NCI-H1694 (cell line): ENCODE results near the gene REXO5.
"Not testable (repeated sequence)": the region's sequence is repeated elsewhere in the genome, so short reads cannot be mapped to it uniquely, and the experiment has no call there.

Experiments used
- DNase-seq: peaks from one replicate; lab custom pipeline; 2025; lab: John Stamatoyannopoulos, UW

The REXO5 gene

DNA sequence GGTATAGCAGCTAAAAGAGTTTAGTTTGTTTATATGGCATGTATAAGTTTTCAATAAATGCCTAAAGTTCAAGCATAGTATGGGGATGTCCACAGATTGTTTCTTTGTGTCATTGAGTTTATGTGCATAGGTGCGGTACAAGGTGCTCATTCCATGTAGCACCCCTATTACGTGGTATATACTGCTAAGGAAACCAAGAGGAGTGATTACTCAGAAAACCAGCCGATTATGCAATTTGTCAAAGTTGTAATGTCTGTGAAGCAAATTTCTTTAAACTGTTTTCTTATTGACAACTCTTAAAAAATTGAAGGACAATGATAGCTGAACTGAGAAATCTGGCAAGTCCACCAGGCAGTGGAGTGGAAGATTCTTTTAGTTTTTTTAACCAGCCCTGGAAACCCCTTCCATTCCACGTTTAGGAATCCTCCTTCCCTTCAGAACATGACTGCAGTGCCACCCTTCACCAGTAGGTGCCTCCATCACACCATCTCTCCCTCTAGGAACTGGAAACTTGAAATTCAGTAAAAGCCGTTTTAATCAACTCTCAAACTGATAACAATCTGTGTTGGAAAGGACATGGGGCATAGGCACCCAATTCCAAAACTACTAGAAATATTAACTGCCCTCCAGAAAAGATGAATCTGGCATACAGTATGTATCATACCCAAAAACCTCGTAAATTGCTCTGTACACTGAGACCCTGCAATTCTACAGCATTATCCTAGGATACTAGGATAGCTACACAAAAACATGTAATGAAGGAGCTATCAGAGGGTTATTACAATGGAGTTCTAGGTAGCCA, 43.5 kb downstream of the REXO5 start:
- peak; percentile 31 for DNase-seq

DNA sequence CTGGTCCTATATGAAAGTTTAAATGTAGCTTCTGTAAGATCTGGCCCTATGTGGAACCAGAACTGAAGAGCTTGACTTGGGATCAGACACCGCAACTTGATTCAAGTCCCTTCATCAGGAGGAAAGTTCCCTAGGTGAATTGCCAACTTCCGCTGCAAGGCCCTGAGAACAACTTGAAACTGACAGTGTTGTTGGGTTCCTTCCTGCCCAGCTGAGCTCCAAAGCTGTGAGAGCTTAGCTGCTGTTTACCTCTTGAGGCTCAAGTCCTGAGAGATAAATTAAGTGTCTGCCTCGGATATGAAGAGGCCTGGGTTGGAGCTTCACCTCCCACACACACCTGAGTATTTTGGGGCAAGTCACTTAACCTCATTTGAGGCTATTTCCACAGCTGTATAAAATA, 44.7 kb downstream of the REXO5 start:
- no peak for DNase-seq

DNA sequence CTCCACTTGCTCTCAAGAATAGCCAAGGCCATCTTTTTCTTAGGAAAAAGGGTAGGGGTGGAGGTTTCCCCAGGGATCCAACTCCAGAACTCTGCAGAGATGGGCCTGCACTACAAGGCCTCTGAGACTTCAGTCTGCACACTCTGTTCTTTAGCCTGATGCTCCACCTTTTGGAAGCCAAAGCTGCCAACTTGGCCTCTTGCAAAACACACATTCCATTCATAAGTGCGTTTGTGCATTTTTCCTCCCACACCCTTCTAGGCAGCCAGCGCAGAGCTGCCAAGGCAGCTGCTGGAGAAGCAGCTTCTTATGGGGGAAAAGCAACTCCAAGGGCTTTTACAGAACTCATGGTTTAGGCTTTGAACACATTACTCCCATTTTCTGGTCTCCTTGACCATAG, 45.3 kb downstream of the REXO5 start:
- DNase-seq: no peak

DNA sequence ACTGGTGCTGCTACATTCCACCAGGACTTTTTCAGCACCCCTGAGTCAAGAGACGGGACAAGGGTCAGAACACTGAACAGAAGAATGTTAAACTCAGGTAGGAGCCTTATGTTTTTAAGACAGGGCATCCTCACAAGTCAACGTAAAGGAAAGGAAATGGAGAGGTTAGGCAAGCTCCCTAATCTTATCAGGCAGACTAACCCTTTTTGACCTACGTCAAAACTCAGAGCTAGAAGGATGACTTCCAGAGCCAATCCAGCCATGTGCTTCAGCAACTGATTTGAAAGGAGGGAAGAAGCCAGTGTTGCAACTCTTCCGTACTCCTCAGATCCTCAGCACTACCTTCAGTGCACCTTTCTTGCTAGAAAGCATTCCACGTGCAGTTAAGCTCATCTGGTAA, 46.8 kb downstream of the REXO5 start:
- no peak for DNase-seq

DNA sequence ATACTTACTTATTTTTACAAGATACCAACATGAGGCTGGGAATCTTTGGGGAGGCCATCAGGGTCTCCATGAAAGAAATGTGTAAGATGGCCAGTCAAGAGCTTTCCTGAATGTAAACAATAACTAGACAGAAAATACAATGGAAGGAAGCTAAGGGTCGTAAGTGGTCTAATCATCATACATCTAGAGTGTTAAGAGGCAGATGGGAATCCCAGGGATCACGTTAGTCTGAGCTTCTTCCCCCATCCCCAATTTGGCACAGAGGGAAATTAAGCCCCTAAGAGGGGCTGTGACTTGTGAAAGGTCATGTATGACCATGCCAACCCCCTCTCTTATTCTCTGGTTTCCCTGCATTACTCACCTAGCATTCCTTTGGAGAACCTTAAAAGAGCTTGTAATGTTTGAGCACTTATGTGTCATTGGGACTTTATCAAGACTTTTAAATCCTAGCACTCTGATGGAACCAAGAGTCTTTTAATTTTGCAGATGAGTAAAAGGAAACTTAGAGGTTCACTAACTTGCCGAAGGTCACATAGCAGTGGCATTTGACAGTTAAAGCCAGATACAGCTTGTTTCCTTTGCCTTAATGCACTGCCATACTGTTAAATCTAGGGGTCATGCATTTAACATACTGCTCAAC, 47.8 kb downstream of the REXO5 start:
- no peak for DNase-seq

DNA sequence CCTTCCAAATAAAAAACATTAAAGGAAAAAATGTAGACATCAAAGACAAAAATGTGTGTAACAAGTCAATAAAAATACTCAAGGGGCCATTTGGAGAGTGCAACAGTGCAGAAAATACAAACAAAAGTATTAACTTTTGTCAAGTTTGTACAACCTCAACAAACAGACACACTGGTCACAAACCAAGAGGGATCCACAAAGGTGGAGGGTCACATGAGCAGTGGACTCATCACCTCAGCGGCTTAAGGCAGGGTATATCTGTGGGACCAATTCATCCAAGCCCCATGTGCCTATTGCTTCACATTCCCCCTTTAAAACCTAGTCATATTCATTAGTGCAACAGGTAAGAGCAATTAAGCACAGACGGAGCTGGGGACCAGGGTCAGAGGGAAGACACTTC, 48.6 kb downstream of the REXO5 start:
- DNase-seq: no peak

DNA sequence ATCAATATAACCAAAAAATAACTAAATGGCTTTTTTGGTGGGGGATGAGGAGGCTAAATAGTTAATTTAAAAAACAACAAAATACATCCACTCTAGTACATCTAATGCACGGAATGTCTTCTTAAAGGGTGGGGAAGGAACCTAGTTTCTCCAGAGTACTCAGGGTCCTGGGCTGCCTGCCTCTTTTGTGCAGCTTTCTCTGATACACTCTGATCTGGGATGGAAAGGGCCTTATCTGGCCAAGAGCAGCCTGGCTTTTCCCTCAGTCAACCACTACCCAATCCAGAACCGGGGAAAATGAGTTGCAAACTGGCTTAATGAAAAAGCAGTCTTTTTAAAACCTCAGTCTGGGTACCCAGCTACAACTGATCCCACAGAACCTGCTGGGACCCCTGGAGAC, 51.0 kb downstream of the REXO5 start:
- DNase-seq: no peak

DNA sequence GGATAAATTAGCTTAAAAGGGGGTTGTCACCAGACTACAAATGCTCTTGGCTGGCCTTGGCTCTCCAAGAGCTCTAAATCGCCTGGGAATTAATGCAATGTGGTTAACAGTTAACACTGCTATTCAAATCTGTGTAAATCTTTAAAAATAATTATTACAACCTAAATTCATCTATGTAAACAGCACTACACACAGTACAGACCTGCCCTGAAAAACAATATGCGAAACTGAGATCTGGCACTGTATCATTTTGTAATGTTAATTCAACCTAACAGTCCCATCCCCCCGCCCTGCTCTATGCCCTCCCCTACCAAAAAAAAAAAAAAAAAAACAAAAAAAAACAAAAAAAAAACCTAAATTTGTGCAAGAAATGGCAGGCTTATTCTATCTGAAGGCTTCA, 52.9 kb downstream of the REXO5 start:
- DNase-seq: no peak

DNA sequence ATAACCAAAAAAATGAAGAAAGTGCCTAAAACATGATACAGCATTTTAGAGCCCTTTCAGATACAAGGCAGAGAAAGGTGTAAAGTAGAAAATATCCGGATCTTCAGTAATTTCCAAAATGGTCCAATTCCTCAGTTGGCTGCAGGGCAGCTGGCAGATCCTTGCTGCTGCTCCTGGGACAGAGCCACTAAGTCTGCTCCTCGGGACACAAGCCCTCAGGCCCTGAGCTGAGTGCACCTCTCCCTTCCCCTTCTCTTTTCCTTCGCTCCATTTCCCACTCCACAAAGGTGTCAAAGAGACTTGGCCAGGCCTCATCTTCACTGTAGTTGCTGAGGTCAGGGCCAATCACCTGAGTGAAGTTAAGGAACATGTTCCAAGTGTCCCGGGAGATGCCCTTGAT, 53.4 kb downstream of the REXO5 start:
- DNase-seq: no peak

DNA sequence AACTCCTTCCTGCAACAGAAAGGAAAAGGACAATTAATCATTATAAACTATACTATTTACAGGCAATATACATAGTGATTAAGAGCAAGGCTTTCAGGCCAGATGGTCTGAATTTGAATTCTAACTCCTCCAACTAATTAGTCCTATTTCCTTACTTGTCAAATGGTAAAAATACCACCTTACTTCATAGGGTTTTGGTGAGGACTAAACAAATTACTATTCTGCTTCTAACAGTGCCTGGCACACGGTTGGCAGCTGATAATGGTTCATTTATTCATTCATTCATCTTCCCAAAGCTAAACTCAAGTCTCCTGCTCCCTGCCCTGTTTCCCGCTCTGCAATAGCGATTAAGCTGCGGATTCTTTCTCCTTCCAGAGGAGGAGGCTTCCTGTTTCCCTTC, 54.0 kb downstream of the REXO5 start:
- no peak for DNase-seq

DNA sequence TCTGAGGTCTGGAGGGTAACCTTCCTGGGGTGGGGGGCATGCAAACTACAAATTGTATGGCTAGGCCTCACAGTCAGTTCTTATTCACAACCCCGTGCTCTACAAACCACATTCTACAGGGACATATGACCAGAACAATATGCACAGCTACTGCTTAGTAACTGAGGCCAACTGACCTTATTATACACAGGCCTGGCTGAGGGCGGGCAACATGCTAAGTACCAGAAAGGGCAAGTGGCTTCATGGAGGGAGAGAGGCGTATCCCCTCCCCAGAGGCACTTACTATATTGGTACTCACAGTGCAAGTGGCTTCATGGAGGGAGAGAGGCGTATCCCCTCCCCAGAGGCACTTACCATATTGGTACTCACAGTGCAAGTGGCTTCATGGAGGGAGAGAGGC, 54.7 kb downstream of the REXO5 start:
- not testable (repeated sequence) for DNase-seq

DNA sequence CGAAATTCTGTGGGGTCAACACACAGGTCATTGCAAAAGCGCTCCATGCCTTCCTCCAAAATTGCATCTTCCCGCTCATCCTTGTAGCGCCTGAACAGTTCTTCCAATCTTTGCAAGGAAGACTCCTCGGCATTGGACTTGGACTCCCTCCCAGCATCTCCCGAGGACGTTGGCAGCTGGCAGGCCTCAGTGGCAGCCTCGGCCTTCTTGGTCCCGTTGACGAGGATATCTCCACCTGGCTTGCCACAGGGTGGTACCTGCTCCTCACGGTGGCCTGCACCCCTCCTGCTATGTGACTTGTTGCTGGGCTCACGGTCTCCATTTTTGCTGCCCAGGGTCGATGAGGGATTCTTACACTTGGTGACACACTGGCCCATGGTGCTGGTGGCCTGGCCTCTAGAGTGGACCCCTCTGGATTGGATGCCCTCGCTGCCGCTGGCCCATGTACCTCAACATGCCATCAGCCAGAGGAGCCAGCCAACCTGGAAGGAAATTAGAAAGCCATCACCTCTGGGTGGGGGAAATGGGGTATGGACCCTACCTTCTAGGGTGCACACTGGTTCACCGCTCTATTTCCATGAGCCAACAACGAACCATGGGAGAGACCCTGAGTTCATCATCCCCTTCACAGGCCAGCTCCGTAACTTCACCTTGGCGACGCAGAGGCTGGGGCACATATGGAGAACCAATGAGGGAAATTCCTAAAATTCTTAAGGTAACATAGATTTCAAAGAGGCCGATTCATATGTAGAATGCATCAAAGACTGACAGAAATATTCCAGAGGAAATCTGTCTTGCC, 56.0 kb downstream of the REXO5 start:
- no peak for DNase-seq

DNA sequence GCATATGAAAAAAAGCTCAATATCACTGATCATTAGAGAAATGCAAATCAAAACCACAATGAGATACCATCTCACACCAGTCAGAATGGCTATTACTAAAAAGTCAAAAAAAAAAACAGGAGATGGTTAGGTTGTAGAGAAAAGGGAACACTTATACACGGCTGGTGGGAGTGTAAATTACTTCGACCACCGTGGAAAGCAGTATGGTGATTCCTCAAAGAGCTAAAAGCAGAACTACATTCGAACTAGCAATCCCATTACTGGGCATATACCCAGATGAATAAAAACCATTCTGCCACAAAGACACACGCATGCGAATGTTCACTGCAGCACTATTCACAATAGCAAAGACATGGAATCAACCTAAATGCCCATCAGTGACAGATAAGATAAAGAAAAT, 58.0 kb downstream of the REXO5 start:
- not testable (repeated sequence) for DNase-seq

DNA sequence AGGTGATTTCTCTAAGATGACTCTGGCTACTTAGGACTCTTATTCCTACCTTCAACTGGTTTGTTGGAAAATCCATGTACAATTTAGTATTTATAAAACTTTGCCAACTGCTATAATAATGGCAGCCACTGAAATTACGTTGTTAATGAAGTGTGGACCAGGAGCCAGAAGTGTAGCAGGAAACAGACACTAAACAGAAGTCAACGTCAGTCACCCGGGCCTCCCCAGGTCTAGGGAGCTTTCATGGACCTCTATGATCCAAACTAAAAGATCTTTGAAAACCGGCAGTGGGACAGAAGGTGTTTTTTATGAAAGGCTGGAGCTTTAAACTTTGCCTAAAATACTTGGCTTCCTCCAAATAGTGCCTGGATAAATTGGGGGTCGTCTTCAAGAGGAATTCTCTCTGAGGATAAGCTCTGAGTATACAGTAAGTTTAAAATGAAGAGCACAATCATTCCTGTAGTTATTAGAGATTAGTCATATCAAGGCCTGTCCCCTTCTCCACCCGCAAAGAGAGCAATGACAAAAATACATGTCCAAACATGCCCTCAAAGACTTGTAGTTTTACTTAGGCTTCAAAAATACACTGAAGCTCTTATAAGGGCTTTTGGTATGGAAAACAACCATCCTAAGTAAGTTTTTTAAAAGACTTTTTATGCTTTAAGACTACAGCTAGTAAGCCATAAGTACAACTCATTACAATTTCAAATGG, 59.2 kb downstream of the REXO5 start:
- no peak for DNase-seq

DNA sequence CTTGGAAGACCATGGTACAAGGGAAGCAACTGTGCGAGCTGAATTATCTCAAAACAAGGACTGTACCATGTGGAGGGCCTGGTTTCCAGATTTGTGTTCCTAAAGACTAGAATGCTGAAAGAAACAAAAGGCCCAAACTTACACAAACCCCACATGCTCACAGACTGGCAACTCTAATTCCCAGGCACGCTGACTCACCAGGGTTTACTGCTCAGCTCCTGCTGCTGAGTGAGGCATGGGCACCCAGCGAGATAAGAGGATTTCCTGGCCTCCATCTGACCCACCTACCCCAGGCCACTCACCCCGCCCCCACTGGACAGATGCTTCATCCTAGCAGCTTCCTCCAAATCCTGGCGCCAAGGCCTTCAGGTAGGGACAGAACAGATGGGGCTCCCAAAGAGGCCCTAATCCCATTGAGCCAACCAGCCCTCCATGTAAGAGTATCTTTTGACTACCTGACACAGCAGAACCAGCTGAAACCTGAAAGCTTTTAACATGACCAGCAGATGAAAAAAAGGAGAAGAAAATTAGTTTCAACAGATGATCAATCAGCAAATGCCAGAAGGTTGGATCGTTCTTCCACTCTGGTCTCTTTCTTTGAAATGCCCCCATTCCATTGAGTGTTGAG, 59.9 kb downstream of the REXO5 start:
- no peak for DNase-seq

DNA sequence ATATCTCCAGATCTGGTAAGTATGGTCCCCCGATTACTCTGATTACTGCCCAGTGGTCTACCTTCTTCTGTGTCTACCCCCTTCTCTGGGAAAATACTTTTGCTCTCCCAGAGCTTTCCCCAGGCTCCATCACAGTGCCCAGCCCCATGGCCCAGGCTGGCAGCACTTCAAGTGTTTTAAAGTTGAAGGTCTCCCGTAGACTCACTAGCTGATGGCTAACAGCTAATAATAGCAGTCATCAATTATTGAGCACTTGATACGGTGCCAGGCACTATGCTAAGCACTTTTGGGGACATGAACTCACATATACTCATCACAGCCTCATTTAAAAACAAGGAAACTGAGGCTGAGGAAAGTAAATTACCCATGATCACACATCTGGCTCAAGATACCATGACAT, 60.5 kb downstream of the REXO5 start:
- DNase-seq: no peak

DNA sequence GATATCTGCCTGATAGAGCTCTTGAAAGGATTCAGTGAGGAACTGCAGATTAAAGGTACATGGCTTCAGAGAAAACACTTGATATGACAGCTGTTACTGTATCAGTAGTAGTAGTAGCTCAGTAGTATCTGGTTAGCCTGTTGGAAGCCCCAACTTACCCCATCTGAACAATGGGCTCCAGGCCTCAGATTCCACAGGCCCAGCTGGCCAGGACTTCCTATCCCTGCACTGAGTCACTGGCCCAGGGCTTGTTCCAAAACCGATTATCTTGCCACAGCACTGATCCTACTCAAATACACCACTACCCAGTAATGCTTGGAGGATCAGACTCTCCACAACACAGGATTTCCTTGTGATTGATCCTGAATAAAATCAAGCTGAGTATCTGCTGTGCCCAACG, 61.3 kb downstream of the REXO5 start:
- DNase-seq: no peak

DNA sequence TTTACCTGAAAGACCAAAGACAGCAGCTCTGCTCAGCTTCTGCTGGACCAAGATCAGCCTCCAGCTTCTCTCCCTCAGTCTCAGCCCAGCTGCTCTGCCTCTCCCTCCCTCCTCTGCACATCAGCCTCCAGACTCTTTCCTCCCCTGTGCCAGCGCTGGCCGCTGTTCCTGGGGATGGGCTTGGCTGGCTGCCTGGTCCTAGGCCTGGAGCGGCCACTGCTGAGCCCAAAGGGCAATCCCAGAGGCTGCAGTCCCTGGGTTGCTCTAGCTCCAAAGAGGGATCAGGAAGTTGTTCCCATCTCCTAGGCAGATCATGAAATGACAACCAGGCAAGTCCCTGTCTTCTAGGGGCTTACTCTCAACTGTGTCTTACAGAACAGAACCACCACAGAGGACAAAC, 62.6 kb downstream of the REXO5 start:
- no peak for DNase-seq

DNA sequence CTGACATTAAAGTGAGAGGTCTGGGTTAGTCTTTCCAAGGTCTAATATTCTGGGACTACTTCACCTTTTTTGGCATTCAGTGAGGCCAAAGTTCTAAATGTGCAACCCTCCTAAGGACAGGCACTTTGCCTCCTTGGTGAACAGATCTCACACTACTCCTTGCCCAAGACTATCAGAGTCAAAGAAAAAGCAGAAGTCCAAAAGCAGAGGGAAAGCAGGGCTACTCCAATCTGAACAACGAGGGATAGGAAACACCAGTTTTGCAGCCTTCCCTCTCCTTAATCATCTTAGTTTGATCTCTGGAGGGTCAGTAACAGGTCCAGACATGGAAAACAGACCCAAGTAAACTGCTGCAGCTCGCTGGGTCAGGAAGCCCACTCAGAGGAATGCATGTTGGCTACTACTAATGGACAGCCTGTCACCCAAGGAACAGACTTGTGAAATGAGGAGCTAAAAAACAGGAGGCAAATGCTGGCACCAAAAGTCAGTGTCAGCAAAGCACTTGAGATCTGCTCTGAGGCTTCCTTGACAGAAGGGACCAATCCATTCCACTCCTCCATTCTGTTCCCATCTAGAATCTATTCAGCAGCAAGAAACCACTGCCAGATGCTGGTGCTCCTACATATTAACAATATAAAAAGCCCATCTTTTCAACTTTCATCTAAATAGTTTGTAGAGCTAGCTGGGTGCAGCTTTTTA, 63.9 kb downstream of the REXO5 start:
- no peak for DNase-seq

DNA sequence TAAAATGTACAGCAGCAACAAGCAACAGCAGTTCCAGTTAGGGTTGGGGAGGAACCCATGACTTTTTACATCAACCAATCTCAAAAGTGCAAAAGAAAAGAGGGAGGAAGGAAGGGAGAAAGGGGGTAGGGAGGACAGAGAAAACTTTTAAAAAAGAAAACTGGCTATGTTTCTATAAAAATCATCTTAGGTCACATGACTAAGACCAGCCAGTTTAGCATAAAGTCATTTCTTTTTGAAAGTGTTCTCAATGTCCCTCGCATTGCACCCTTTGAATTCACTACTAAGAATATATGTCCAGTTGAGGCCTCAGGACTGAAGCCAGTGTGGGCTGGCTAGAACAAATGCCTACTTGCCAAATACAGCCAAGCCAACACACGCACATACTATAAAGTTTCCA, 64.9 kb downstream of the REXO5 start:
- no peak for DNase-seq
